Measurements from ENCODE around the gene CHST10.
"Not testable (repeated sequence)": the region's sequence is repeated elsewhere in the genome, so short reads cannot be mapped to it uniquely, and the experiment has no call there.

Gene CHST10

DNA sequence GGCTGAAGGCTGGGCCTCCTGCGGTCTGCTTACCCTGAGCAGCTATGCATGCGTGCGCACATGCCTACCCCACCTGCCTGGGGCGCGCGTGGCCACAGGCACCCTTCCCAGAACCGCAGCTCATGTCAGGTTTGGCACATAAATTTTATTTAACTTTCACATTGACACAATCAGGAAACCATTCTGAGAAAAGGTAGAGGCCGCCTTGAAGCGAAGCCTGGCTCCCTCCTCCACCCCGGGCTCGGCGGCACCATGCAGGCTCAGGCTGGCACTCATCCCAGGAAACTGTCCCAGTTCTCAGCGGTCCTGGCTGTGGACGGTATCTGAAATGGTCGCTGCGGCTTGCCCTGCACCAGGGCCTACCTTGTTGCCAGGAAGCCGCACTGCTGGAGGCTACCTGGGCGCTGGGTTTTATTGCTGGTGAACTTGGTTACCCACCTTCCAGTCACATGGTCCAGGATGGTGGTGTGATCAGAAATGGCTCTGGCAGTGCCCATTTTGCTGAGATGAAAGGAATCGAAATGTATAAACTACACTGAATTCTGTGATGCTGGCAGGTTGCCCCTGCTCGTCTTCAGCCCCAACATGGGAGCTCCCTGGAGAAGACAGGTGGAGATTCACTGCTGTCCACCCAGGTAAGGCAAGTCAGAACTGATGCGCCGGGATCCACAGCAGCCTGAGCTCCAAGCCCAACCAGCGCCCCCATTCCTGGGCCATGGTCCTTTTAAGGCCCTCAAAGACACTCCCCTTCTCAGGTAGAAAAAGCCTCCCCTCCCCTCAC is 25.5 kb downstream of the CHST10 start:
- DNase-seq = no peak

DNA sequence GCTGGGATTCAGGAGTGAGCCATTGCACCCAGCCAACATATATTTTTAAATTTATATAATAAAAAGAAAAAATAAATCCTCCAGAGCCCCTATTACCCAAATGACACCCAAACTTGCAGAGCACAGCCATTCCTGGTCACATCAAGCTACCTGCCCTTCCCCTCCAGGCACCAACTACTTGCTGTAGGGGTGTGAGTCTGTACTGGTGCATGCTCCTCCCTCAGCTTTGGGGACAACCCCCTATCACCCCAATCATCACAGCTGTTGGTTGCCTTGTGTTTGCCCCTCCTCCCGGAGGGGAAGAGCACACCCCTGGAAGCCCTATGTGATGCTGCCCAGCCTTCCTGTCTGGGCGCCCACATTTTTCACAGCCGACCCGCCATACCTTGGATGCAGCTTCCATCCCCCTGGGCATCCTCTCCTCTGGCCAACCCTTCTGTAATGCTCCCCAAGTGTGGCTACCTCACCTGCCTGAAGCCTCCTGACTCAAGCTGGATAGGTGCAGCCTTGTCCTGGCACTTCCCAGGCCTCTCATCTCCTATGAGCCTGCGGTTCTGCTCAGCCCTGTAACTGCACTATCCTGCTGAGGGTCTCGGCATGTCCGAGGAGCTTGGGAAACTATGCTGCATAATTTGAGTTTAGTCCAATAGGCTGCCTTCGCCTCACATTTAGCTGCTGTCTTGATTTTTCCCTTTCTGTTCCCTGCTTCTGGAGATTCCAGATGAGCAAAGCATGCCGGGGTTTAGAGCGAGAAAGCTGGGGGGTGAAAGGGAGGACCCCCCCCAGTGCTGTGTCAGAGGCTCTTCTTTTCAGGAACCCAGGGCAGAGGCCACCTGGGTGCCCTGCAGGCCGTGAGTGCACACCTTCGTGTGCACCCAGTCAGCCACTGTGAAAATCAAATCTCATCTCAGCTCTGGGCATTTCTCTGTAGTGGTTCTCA is 27.2 kb downstream of the CHST10 start:
- no peak for DNase-seq

- no peak for DNase-seq
These were observed 28.8 kb downstream of the CHST10 start for GRCh38 chr2:100388703-100389102.

GRCh38 chr2:100383954-100384353 is 33.5 kb downstream of the CHST10 start:
- no peak for DNase-seq

DNA sequence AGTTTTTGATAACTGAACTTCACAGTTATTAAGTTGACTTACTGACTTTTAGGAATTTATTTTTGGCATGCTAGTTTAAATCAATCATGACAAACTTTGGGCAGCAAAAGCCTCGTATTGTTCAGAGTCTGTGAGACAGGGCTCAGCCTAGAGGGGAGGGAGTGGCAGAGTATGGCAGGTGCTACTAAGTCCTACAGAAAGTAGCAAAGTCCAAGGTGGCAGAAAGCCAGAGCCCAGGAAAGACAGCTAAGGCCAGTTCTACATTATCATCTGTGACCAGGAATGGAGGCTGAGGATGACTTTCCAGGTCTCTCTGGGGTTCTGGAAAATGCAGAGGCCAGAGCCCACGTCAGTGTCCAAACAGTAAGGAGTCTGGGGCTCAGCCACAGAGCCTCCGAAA is 34.2 kb downstream of the CHST10 start:
- no peak for DNase-seq

- DNase-seq = peak; percentile 60
These were observed 36.2 kb downstream of the CHST10 start for GRCh38 chr2:100381240-100381639.

GRCh38 chr2:100380681-100381080 is 36.8 kb downstream of the CHST10 start:
- no peak for DNase-seq

- DNase-seq = peak; percentile 0
These were observed 40.6 kb downstream of the CHST10 start for GRCh38 chr2:100376836-100377235.

DNA sequence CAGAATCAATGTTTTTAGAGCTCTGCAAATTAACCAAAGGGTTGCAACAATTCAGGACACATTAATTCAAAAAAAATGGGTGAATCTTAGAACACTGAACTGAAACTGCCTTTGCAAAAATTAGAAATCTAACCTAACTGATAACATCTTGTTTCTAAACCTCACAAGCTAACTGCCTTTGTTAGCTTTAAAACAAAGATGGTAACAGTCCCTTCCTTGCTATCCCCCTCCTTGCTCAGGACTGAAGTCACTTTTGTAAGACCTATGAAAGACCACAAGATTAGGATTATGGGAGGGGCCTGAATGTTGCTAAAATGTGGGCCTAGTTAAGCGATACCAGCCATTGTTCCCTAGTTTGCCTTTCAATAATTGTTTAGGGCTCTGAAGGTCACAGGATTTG is 50.3 kb downstream of the CHST10 start:
- DNase-seq = no peak

GRCh38 chr2:100365434-100365833 is 52.0 kb downstream of the CHST10 start:
- DNase-seq = peak; percentile 60

DNA sequence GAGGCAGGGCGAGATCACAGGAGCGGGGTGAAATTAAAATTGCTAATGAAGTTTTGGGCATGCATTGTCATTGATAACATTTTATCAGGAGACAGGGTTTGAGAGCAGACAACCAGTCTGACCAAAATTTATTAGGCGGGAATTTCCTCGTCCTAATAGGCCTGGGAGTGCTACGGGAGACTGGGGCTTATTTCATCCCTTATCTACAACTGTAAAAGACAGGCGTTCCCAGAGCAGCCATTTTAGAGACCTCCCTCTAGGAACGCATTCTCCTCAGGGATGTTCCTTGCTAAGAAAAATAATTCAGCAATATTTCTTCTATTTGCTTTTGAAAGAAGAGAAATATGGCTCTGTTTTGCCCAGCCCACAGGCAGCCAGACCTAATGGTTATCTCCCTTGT is 55.2 kb downstream of the CHST10 start:
- not testable (repeated sequence) for DNase-seq

GRCh38 chr2:100359576-100359975 is 57.9 kb downstream of the CHST10 start:
- DNase-seq = no peak

DNA sequence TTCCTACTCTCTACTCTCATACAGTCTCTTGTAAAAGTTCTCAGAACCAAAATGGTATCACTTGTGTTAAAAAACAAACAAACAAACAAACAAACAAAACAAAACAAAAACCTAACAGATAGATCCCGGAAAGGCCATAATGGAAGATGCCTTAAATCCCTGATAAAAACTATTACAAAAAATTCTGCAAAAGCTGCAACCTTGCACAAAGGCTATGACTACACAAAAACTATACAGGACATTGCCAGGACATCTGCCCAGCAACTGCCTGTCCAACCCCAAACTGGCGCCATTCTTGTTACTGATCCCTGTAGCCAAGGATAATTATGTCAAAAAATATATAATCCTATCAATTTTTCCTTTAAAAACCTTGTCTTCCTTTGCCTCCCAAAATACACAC is 58.9 kb downstream of the CHST10 start:
- DNase-seq = no peak

- DNase-seq = no peak
These were observed 64.9 kb downstream of the CHST10 start for GRCh38 chr2:100352521-100352920.

- no peak for DNase-seq
These were observed 66.7 kb downstream of the CHST10 start for GRCh38 chr2:100350661-100351185.

DNA sequence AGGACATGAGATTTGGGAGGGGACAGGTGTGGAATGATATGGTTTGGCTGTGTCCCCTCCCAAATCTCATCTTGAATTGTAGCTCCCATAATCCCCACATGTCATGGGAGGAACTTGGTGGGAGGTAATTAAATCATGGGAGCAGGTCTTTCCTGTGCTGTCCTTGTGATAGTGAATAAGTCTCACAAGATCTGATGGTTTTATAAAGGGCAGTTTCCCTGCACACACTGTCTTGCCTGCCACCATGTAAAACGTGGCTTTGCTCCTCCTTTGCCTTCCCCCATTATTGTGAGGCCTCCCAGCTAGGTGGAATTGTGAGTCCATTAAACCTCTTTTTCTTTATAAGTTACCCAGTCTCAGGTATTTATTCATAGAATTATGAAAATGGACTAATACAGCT is 72.3 kb downstream of the CHST10 start:
- DNase-seq = not testable (repeated sequence)

GRCh38 chr2:100344433-100344832 is 73.0 kb downstream of the CHST10 start:
- DNase-seq = no peak

- not testable (repeated sequence) for DNase-seq
These were observed 75.0 kb downstream of the CHST10 start for GRCh38 chr2:100342466-100342865.
